OCI-LY3 (cell line): Measurements from ENCODE around the gene PLCB1.

Experiments
- H2AFZ ChIP-seq: fragments of 200-600, 300-600 bp; shearing (Covaris generic); 2 replicates; pipeline ENCODE4 v1.6.0; 2014; ENCODE audit warnings: antibody characterized with exemption, low read depth, low read length
- H3K27ac ChIP-seq: fragments of 200-600, 300-600 bp; sonication (generic); 2 replicates; pipeline ENCODE4 v1.5.1; 2014; ENCODE audit warnings: mild to moderate bottlenecking, low read length, moderate library complexity, mixed read lengths
- H3K27me3 ChIP-seq: fragments of 200-600, 300-600 bp; sonication (generic); 2 replicates; pipeline ENCODE4 v1.6.1; 2014; ENCODE audit warnings: low read depth, low read length, mixed read lengths
- H3K36me3 ChIP-seq: fragments of 200-600, 300-600 bp; sonication (generic); replicated peaks from 2 replicates; pipeline ENCODE3; 2014; ENCODE audit warnings: low read depth, low read length, mixed read lengths
- H3K4me1 ChIP-seq: fragments of 300-600, 200-600 bp; sonication (generic); 2 replicates; pipeline ENCODE4 v1.6.1; 2014; ENCODE audit warnings: low read length, mixed read lengths
- H3K4me2 ChIP-seq: fragments of 200-600, 300-600 bp; sonication (generic); 2 replicates; pipeline ENCODE4 v1.6.1; 2014; ENCODE audit warnings: low read length, mixed read lengths
- H3K4me3 ChIP-seq: fragments of 300-600, 200-600 bp; sonication (generic); 2 replicates; pipeline ENCODE4 v1.5.1; 2014; ENCODE audit warnings: antibody characterized with exemption, mild to moderate bottlenecking, low read length, moderate library complexity
- H3K79me2 ChIP-seq: fragments of 300-600, 200-600 bp; shearing (Covaris generic); 2 replicates; pipeline ENCODE4 v1.6.1; 2014; ENCODE audit warnings: mild to moderate bottlenecking, low read length, mixed read lengths
- H3K9ac ChIP-seq: fragments of 300-600, 200-600 bp; shearing (Covaris generic); 2 replicates; pipeline ENCODE4 v1.6.0; 2014; ENCODE audit warnings: mild to moderate bottlenecking, low read length, moderate library complexity
- H3K9me3 ChIP-seq: fragments of 200-600, 300-600 bp; shearing (Covaris generic); 2 replicates; pipeline ENCODE4 v1.6.1; 2014; ENCODE audit warnings: low read length, mixed read lengths; ENCODE audit not compliant: insufficient read depth
- H4K20me1 ChIP-seq: fragments of 200-600, 300-600 bp; sonication (generic); 2 replicates; pipeline ENCODE4 v1.6.1; 2016; ENCODE audit warnings: low read length, mixed read lengths; ENCODE audit not compliant: insufficient read depth
- CTCF ChIP-seq: fragments of 200-600, 300-600 bp; sonication (generic); IDR thresholded peaks from 2 replicates; pipeline ENCODE4 v1.5.1; 2014; ENCODE audit warnings: antibody characterized with exemption, low read length, low read depth
- EZH2phosphoT487 ChIP-seq: fragments of 200-600 bp; shearing (Covaris generic); IDR thresholded peaks from 2 replicates; pipeline ENCODE4 v1.6.1; 2018; ENCODE audit warnings: antibody characterized with exemption, mixed run types, low read depth

PLCB1 gene

DNA sequence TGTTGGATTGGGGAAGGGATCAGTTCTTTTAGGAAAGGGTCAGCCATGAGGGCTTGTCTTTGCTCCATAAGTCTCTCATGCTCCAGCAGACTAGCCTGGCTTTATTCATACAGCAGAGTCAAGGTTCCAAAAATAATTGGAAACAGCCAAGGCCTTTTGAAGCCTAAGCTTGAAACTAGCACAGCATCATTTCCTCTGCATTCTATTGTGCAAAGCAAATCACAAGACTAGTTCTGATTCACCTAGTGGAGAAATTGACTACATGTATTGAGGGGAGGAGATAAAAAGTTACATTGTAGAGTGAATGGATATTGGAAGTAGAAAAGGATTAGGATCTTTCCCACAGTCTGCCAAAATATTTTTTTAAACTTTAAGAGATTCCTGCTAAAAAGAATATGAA lies 777.5 kb downstream of the PLCB1 start:
- Histone ChIP-seq H3K27ac (no peak overlapping the region), H3K27me3 (no peaks in the 10 kb centered on the region), H3K4me2 (no peak overlapping the region), H4K20me1 (no peaks in the 10 kb centered on the region), H3K9ac (no peak overlapping the region), H3K4me1 (no peaks in the 10 kb centered on the region), H3K36me3 (no peaks in the 10 kb centered on the region), H3K79me2 (no peaks in the 10 kb centered on the region), H3K4me3 (no peak overlapping the region), H3K9me3 (no peaks in the 10 kb centered on the region), H2AFZ (no peak overlapping the region)
- TF ChIP-seq EZH2phosphoT487, result no peak

DNA sequence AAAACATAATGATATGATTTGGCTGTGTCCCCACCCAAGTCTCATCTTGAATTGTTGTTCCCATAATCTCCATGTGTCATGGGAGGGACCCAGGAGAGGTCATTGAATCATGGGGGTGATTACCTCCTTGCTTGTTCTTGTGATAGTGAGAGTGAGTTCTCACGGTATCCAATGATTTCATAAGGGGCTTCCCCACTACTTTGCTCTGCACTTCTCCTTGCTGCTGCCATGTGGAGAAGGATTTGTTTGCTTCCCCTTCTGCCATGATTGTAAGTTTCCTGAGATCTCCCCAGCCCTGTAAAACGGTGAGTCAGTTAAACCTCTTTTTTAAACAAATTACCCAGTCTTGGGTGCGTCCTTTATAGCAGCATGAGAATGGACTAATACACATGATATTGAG lies 780.0 kb downstream of the PLCB1 start:
- Histone ChIP-seq H3K9ac (no peak overlapping the region), H2AFZ (no peak overlapping the region), H3K27me3 (no peaks in the 10 kb centered on the region), H3K4me3 (no peak overlapping the region), H4K20me1 (no peaks in the 10 kb centered on the region), H3K4me1 (no peaks in the 10 kb centered on the region), H3K9me3 (no peaks in the 10 kb centered on the region), H3K79me2 (no peaks in the 10 kb centered on the region), H3K27ac (no peak overlapping the region), H3K36me3 (no peaks in the 10 kb centered on the region), H3K4me2 (no peak overlapping the region)
- no peak for TF ChIP-seq CTCF
- TF ChIP-seq EZH2phosphoT487, result no peak

- H3K4me3 ChIP-seq, result no peak overlapping the region
- H3K4me2 ChIP-seq, result no peak overlapping the region
- no peaks in the 10 kb centered on the region for H3K36me3 ChIP-seq
- no peaks in the 10 kb centered on the region for H3K27me3 ChIP-seq
- no peaks in the 10 kb centered on the region for H3K9me3 ChIP-seq
- no peaks in the 10 kb centered on the region for H3K4me1 ChIP-seq
- no peaks in the 10 kb centered on the region for H3K79me2 ChIP-seq
- H3K9ac ChIP-seq, result no peak overlapping the region
- no peak overlapping the region for H3K27ac ChIP-seq
- H4K20me1 ChIP-seq, result no peaks in the 10 kb centered on the region
- TF ChIP-seq CTCF (no peak), EZH2phosphoT487 (no peak)
- no peak overlapping the region for H2AFZ ChIP-seq
These were observed 780.7 kb downstream of the PLCB1 start for GRCh38 chr20:8912731-8913130.

GRCh38 chr20:8913456-8913855 lies 781.4 kb downstream of the PLCB1 start:
- Histone ChIP-seq H4K20me1 (no peaks in the 10 kb centered on the region), H3K27me3 (no peaks in the 10 kb centered on the region), H3K9me3 (no peaks in the 10 kb centered on the region), H3K36me3 (no peaks in the 10 kb centered on the region), H3K4me2 (no peak overlapping the region), H3K9ac (no peak overlapping the region), H3K4me1 (no peaks in the 10 kb centered on the region), H2AFZ (no peak overlapping the region), H3K4me3 (no peak overlapping the region), H3K27ac (no peak overlapping the region), H3K79me2 (no peaks in the 10 kb centered on the region)
- TF ChIP-seq CTCF (no peak), EZH2phosphoT487 (no peak)

DNA sequence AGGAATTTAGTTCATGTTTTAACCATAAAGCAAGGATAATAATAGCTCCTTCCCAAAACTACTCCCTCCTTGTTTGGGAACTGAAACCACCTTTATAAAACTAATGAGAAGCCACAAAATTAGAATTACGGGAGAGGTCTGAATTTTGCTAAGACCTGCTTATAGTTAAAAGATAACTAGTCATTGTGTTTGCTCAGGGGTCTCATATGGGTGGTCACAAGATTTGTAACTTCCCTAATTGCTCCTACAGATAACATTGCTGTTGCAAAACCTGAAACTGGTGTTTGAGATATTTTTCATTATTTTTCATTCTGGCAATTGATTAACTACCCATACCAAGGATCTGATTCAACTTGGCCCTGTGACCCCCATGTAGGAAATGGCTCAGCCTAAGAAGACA lies 782.4 kb downstream of the PLCB1 start:
- H3K79me2 ChIP-seq, result no peaks in the 10 kb centered on the region
- H3K4me1 ChIP-seq, result no peaks in the 10 kb centered on the region
- no peak overlapping the region for H3K4me3 ChIP-seq
- H3K9ac ChIP-seq, result no peak overlapping the region
- H3K27ac ChIP-seq, result no peak overlapping the region
- TF ChIP-seq CTCF (no peak), EZH2phosphoT487 (no peak)
- H3K27me3 ChIP-seq, result no peaks in the 10 kb centered on the region
- H2AFZ ChIP-seq, result no peak overlapping the region
- H3K36me3 ChIP-seq, result no peaks in the 10 kb centered on the region
- H3K4me2 ChIP-seq, result no peak overlapping the region
- no peaks in the 10 kb centered on the region for H3K9me3 ChIP-seq
- no peaks in the 10 kb centered on the region for H4K20me1 ChIP-seq
